ENCODE measurements around the gene ZMPSTE24.
"Not testable (repeated sequence)": the region's sequence is repeated elsewhere in the genome, so short reads cannot be mapped to it uniquely, and the experiment has no call there.

Gene ZMPSTE24

DNA sequence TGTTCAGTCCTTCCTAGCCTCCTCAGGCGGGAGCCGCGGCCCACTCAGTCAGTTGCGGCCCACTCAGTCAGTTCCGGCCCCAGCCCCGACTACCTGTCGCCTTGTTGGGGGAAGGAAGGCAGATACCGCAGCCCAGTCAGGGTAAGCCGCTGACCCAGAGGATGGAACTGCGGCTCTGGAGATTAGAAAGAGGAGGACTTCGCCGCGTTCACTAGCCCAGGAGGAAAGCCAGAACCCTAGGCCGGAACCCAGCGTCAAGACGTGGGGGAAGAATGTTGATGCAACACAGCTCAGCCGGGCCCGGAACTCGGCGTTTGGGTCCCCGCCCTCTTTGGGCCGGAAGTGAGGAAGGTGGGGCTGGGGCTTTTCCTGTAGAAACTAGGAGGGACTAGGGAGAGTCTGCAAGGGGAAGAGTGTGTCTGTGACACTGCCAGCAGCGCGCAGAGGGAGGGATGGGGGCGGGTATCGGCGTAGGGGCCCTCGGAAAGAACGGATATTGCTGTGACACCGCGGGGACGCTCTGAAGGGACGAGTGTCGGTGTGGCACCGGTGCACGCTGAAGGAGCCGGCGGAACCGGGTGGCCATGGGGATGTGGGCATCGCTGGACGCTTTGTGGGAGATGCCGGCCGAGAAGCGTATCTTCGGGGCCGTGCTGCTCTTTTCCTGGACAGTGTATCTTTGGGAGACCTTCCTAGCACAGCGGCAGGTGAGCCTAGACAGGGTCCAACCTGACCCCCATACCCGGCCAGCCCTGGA, at the start of gene ZMPSTE24:
Gene ZMPSTE24 (plus strand): TSS at position 549 of the 757 bp plus-strand sequence. CDS start 36 bp downstream, at position 585.
- Histone ChIP-seq H3K36me3 (ENCODE audit: insufficient read depth, low read length) (peaks cover 29% of the 10 kb centered on the region), H3K27me3 (ENCODE audit: insufficient read depth, low read length) (no peaks in the 10 kb centered on the region), H2AFZ (ENCODE audit: low read depth, low read length) (peak within 1 kb of the TSS; percentile 88), H3K9me3 (ENCODE audit: low read length) (no peaks in the 10 kb centered on the region), H3K4me3 (ENCODE audit: low read length) (peak within 1 kb of the TSS; percentile 86), H3K4me1 (ENCODE audit: insufficient read depth, low read length) (peaks cover 17% of the 10 kb centered on the region)

DNA sequence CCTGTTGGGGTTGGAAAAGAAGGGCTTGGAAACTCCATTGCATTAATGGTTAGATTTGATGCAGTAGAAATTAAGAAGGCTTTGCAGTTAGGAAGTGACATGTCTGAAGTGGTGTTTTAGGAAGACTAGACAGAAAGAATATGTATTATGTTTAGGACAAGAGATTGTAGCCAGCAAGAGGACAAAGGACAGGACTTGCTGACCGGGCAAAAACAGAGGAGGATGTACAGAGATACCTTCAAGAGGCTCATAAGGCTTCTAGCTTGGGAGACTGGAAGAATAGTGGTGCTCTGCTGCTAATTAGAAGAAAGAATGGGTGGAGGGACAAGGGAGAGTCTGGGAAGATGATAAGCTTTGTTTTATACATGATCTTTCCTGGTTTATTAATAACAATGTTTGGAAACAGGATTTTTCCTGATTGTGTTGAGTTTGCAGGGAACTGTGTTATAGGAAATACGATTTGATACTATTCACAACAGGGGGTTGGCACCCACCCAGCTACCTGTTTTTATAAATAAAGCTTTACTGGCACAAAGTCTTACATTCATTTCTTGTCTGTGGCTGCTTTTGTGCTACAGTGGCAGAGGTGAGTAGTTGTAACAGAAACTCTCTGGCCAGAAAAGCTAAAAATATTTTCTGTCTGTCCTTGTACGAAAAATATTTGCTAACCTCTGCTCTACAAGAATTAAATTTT, 47.4 kb upstream of the ZMPSTE24 start:
- Histone ChIP-seq H3K36me3 (ENCODE audit: insufficient read depth, low read length) (peaks cover 35% of the 10 kb centered on the region), H3K9me3 (ENCODE audit: low read length) (no peaks in the 10 kb centered on the region)

DNA sequence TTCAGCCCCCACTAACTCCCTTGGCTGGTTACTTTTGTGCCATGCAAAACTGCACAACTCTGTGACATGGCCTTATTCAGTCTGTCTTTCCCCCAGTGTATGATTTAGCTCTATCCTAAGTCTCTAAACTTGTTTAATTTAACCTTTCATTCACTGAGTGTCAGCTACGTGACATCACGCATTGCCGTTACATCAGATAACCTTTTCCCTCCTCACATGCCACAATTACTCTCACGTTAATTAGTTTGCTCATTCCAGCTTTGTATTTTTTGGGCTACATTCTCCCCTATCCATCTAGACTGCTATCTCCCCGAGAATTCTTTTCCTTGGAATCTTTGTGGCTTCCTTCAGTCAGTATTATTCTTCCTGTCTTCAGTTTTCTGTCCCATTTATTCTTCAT, 39.7 kb upstream of the ZMPSTE24 start:
- Histone ChIP-seq H3K27me3 (ENCODE audit: insufficient read depth, low read length) (no peaks in the 10 kb centered on the region), H3K9me3 (ENCODE audit: low read length) (peaks cover 3% of the 10 kb centered on the region), H3K4me3 (ENCODE audit: low read length) (no peak overlapping the region), H3K36me3 (ENCODE audit: insufficient read depth, low read length) (peaks cover 21% of the 10 kb centered on the region), H3K4me1 (ENCODE audit: insufficient read depth, low read length) (no peaks in the 10 kb centered on the region), H2AFZ (ENCODE audit: low read depth, low read length) (no peak overlapping the region)

More for the DNA sequence above, 47.4 kb upstream of the ZMPSTE24 start:
- no peak overlapping the region for H2AFZ ChIP-seq (ENCODE audit: low read depth, low read length)
- no peak overlapping the region for H3K4me3 ChIP-seq (ENCODE audit: low read length)
- no peaks in the 10 kb centered on the region for H3K4me1 ChIP-seq (ENCODE audit: insufficient read depth, low read length)
- no peaks in the 10 kb centered on the region for H3K27me3 ChIP-seq (ENCODE audit: insufficient read depth, low read length)

DNA sequence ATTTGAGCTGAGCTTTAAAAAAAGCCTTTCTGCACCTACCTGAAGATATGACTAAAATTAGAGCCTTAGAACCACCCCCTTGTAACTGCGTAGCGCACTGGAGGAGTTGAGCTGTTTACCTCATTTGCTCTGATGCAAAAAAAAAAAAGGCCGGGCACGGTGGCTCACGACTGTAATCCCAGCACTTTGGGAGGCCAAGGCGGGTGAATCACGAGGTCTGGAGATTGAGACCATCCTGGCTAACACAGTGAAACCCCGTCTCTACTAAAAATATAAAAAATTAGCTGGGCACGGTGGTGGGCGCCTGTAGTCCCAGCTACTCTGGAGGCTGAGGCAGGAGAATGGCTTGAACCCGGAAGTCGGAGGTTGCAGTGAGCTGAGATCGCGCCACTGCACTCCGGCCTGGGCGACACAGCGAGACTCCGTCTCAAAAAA, 36.5 kb upstream of the ZMPSTE24 start:
- not testable (repeated sequence) for H2AFZ ChIP-seq (ENCODE audit: low read depth, low read length); H3K9me3 ChIP-seq (ENCODE audit: low read length); H3K4me1 ChIP-seq (ENCODE audit: insufficient read depth, low read length); H3K27me3 ChIP-seq (ENCODE audit: insufficient read depth, low read length); H3K4me3 ChIP-seq (ENCODE audit: low read length)
- peaks cover 24% of the 10 kb centered on the region for H3K36me3 ChIP-seq (ENCODE audit: insufficient read depth, low read length)

DNA sequence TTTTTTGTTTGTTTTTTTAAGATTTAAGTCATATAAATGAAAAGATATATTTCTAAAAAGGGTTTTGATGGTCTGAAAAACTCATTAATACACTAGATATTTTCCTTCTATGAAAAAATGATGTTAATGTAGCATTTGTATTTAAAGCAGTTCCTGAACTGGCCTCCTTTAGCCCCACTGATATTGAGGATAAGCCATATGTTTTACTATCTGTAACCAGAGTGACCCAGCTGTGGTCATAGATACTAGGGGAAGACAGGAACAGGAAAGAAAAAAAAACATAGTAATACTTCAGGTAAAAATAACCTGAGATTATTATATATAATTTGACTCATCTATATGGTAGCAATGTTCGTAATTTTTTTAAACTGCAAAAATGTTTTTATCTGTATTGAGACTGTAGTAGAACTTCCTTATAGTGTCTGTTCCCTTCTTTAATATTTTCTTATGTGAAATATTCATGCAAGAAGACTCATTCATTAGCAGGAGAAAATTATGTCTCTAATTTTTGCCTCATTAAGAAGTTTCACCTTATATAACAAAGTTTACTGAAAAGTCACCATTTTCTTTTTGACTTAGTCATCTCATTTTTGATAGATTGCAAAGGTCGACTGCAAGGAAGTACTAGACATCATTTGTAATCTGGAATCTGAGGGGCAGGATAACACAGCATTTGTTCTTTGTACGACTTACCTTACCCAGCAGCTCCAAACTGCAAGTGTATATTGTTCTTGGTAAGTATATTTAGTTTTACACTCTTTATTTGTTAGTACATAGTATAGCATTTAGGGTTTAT, 35.9 kb upstream of the ZMPSTE24 start:
- Histone ChIP-seq H3K4me1 (ENCODE audit: insufficient read depth, low read length) (no peaks in the 10 kb centered on the region), H2AFZ (ENCODE audit: low read depth, low read length) (no peak overlapping the region), H3K36me3 (ENCODE audit: insufficient read depth, low read length) (peaks cover 22% of the 10 kb centered on the region), H3K27me3 (ENCODE audit: insufficient read depth, low read length) (no peaks in the 10 kb centered on the region), H3K4me3 (ENCODE audit: low read length) (no peak overlapping the region), H3K9me3 (ENCODE audit: low read length) (peaks cover 3% of the 10 kb centered on the region)

DNA sequence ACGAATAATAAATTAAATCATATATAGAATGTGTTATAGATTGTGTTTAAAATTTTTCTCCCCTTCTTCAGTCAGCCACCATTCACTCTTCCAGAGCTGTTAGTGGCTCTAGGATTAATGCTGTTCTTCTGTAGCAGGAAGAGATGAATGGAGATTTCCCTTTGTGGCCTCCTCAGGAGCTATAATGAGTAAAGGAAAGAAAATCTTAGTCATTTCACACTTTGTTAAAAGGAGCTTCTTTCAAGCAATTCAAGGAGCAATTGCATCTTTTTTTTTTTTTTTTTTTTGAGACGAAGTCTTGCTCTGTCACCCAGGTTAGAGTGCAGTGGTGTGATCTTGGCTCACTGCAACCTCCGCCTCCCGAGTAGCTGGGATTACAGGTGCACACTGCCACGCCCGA, 34.0 kb upstream of the ZMPSTE24 start:
- no peaks in the 10 kb centered on the region for H3K27me3 ChIP-seq (ENCODE audit: insufficient read depth, low read length)
- H3K9me3 ChIP-seq (ENCODE audit: low read length), result no peaks in the 10 kb centered on the region
- no peak overlapping the region for H3K4me3 ChIP-seq (ENCODE audit: low read length)
- no peaks in the 10 kb centered on the region for H3K4me1 ChIP-seq (ENCODE audit: insufficient read depth, low read length)
- H3K36me3 ChIP-seq (ENCODE audit: insufficient read depth, low read length), result peaks cover 24% of the 10 kb centered on the region
- no peak overlapping the region for H2AFZ ChIP-seq (ENCODE audit: low read depth, low read length)

DNA sequence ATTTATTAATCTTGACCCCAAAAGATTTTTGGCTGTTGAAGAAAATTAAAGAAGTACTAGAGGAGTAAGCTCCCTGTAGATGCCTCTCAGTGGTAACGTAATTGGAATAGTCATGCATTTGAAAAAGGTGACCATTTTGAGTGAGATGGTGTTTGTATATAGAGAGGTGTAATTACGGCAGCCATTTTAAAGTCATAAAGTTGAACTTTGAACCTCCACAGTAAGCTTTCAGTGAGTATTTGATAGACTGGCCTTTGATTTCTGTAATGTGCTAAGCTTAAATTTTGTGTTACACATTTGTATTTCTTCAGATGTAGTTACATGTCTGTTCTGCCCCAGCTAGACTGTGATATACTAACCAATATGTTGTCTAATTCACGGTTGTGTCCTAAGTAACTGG, 31.8 kb upstream of the ZMPSTE24 start:
- H3K4me3 ChIP-seq (ENCODE audit: low read length), result no peak overlapping the region
- H3K4me1 ChIP-seq (ENCODE audit: insufficient read depth, low read length), result no peaks in the 10 kb centered on the region
- H3K9me3 ChIP-seq (ENCODE audit: low read length), result no peaks in the 10 kb centered on the region
- peaks cover 27% of the 10 kb centered on the region for H3K36me3 ChIP-seq (ENCODE audit: insufficient read depth, low read length)
- no peaks in the 10 kb centered on the region for H3K27me3 ChIP-seq (ENCODE audit: insufficient read depth, low read length)
- H2AFZ ChIP-seq (ENCODE audit: low read depth, low read length), result no peak overlapping the region

DNA sequence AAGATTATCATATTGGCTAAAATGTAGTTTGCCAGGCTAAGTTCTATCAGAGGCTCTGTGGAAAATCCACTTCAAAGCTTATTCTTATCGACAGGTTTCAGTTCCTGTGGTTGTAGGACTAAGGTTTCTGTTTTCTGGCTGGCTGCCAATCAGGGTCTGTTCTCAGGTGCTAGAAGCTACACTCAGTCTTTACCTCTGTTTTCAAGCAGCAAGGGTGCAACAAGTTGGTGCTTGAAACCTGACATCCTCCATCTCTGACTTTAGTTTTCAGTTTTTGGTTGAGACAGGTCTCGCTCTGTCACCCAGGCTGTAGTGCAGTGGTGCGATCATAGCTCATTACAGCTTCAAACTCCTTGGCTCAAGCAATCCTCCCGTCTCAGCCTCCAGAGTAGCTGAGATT, 25.6 kb upstream of the ZMPSTE24 start:
- peaks cover 57% of the 10 kb centered on the region for H3K36me3 ChIP-seq (ENCODE audit: insufficient read depth, low read length)
- H2AFZ ChIP-seq (ENCODE audit: low read depth, low read length), result no peak overlapping the region
- H3K27me3 ChIP-seq (ENCODE audit: insufficient read depth, low read length), result no peaks in the 10 kb centered on the region
- H3K9me3 ChIP-seq (ENCODE audit: low read length), result no peaks in the 10 kb centered on the region
- no peak overlapping the region for H3K4me3 ChIP-seq (ENCODE audit: low read length)
- no peaks in the 10 kb centered on the region for H3K4me1 ChIP-seq (ENCODE audit: insufficient read depth, low read length)

DNA sequence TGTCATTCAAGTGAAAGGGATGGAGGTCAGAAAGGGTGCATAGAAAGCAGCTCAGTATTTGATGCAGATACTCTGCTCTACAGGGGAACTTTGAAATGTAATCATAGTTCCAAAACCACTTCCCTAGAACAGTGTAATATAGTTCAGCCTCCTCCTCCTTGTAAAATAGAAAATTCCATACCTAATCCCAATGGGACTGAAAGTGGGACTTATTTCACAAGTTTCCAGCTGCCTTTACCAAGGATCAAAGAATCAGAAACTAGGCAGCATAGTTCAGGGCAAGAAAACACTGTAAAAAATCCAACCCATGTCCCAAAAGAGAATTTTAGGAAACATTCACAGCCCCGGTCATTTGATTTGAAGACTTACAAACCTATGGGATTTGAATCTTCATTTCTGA, 18.4 kb upstream of the ZMPSTE24 start:
- Histone ChIP-seq H3K4me1 (ENCODE audit: insufficient read depth, low read length) (no peaks in the 10 kb centered on the region), H3K27me3 (ENCODE audit: insufficient read depth, low read length) (no peaks in the 10 kb centered on the region), H2AFZ (ENCODE audit: low read depth, low read length) (no peak overlapping the region), H3K9me3 (ENCODE audit: low read length) (no peaks in the 10 kb centered on the region), H3K4me3 (ENCODE audit: low read length) (no peak overlapping the region), H3K36me3 (ENCODE audit: insufficient read depth, low read length) (peaks cover 50% of the 10 kb centered on the region)

DNA sequence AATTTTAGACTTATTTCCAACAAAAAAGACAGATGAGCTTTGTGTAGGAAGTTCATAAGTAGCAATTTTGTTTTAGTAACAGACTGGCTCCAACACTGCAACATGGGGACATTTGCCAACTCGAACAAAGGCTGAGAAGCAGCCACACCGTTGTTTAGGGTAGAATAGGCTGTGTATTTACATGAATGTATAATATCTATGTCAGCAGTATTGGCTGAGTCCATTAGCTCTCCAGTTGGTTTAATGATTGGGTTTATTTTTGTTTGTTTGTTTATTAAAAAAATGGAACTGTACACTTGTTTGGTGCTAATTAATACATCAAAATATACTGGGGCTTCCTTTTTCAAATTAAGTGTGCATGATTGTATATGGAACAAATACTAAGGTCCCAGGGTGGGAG, 17.6 kb upstream of the ZMPSTE24 start:
- Histone ChIP-seq H3K27me3 (ENCODE audit: insufficient read depth, low read length) (no peaks in the 10 kb centered on the region), H3K9me3 (ENCODE audit: low read length) (no peaks in the 10 kb centered on the region), H3K36me3 (ENCODE audit: insufficient read depth, low read length) (peaks cover 47% of the 10 kb centered on the region), H2AFZ (ENCODE audit: low read depth, low read length) (no peak overlapping the region), H3K4me1 (ENCODE audit: insufficient read depth, low read length) (no peaks in the 10 kb centered on the region), H3K4me3 (ENCODE audit: low read length) (no peak overlapping the region)

DNA sequence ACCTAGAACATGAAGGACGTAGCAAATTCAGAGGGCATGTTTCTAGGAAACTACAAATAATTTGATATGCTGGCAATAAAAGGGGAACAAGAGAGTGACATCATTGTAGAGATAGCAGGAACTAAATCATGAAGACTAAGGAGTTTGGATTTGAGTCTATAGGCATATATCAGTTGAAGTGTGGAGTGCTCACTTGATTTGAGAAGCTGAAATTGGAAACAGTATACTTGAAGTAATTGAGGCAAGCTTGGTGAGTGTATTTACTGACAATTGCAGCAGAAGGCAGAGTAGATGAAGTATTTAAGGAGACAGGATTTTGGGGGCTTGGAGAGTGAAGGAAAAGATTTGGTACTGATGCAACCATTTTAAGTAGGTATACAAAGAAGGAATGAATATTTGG, 16.7 kb upstream of the ZMPSTE24 start:
- H3K4me1 ChIP-seq (ENCODE audit: insufficient read depth, low read length), result no peaks in the 10 kb centered on the region
- peaks cover 38% of the 10 kb centered on the region for H3K36me3 ChIP-seq (ENCODE audit: insufficient read depth, low read length)
- no peaks in the 10 kb centered on the region for H3K27me3 ChIP-seq (ENCODE audit: insufficient read depth, low read length)
- H2AFZ ChIP-seq (ENCODE audit: low read depth, low read length), result no peak overlapping the region
- no peaks in the 10 kb centered on the region for H3K9me3 ChIP-seq (ENCODE audit: low read length)
- no peak overlapping the region for H3K4me3 ChIP-seq (ENCODE audit: low read length)

DNA sequence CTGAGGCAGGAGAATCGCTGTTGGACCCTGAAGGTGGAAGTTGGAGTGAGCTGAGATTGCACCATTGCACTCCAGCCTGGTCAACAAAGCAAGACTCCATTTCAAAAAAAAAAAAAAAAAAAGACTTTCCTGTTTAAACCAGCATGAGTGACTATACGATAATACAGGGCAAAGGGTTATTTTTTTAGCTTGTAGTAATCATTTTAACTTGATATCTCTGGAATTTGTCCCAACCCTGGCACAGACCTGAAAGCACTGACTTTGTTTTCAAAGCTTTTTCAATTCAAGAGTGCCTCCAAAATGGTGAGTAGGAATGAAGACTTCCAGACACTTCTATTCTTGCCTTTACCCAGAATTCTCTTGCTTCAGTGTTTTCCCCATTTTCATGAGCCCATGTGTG, 14.7 kb upstream of the ZMPSTE24 start:
- Histone ChIP-seq H2AFZ (ENCODE audit: low read depth, low read length) (no peak overlapping the region), H3K27me3 (ENCODE audit: insufficient read depth, low read length) (no peaks in the 10 kb centered on the region), H3K36me3 (ENCODE audit: insufficient read depth, low read length) (peaks cover 18% of the 10 kb centered on the region), H3K9me3 (ENCODE audit: low read length) (no peaks in the 10 kb centered on the region), H3K4me3 (ENCODE audit: low read length) (no peak overlapping the region), H3K4me1 (ENCODE audit: insufficient read depth, low read length) (no peaks in the 10 kb centered on the region)

DNA sequence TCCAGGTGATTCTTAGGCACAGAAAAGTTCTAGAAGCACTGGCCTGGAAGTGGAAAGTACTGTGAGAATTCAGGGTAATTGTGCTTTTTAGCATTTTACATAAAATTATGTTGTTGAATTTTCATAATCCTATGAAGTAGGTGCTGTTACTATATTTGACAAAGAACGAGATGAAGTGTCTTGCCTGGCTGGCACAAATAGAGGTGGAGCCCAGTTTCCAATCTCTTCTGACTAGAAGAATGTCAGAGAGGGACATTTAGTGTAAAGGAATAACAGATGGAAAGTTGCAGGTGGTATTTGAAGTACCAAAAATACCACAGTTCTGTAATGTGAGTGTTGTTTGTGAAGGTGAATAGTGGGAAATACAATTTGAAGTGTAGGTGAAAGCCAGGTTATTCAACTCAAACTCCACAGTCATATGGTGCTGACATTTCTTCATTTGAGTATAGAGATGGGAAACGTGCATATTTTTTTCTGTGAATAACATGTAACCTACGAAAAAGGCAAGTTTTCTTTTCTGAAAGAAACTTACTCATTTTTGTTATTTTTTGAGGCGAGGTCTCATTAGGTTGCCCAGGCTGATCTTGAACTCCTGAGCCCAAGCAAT, 13.8 kb upstream of the ZMPSTE24 start:
- no peak overlapping the region for H2AFZ ChIP-seq (ENCODE audit: low read depth, low read length)
- H3K36me3 ChIP-seq (ENCODE audit: insufficient read depth, low read length), result peaks cover 9% of the 10 kb centered on the region
- no peak overlapping the region for H3K4me3 ChIP-seq (ENCODE audit: low read length)
- no peaks in the 10 kb centered on the region for H3K27me3 ChIP-seq (ENCODE audit: insufficient read depth, low read length)
- H3K9me3 ChIP-seq (ENCODE audit: low read length), result no peaks in the 10 kb centered on the region
- H3K4me1 ChIP-seq (ENCODE audit: insufficient read depth, low read length), result no peaks in the 10 kb centered on the region

Data from neuron (in vitro differentiated cells).